ENCODE measurements around the gene ITPK1. TPM values are rescaled to one million over a fixed set of nuclear protein-coding genes. Genes with fewer than 3 reads are reported as not detected.

The ITPK1 gene
- total and polyA plus RNA-seq, 2 donors (not counting 3 experiments of a cell fraction or from before 2014, with no cell fraction given), result 39.6 to 51.8 TPM

DNA sequence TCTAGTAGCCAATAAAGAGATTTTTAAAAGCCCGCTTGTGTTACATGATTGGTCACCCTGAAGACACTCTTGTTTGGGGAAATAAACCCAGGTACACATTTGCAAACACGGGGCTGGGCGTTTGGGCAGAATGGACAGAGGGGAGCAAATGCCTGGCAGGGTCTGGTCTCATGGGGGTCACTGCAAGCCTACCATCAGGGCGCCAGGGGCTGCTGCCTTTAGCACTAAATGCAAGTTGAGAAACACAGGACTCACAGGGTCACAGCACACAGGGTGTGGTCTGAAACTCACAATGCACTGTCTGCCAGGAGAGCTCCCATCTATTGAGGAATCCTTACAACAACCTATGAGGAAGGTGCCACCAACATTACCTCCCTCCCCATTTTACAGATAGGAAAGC, 130.2 kb downstream of the ITPK1 start:
- no peak overlapping the region for H3K4me2 ChIP-seq (ENCODE audit: insufficient read depth, low read length)
- no peaks in the 10 kb centered on the region for H3K36me3 ChIP-seq (ENCODE audit: control insufficient read depth in 2 of 2, extremely low read depth in 1 of 2, insufficient read depth in 2 of 2, low read length in 2 of 2)
- H3K79me2 ChIP-seq (ENCODE audit: control insufficient read depth, insufficient read depth, low read length), result no peaks in the 10 kb centered on the region
- H3K9me3 ChIP-seq (replicated peaks; ENCODE audit: control insufficient read depth, insufficient read depth, low read length), result no peaks in the 10 kb centered on the region
- H3K4me1 ChIP-seq (ENCODE audit: control insufficient read depth, extremely low read depth, insufficient read depth, low read length), result no peaks in the 10 kb centered on the region
- ChIA-PET POLR2A (no interaction called here), CTCF (no interaction called here)
- no peak overlapping the region for H3K27ac ChIP-seq (ENCODE audit: insufficient read depth, low read depth, low read length)
- no peaks in the 10 kb centered on the region for H3K9me1 ChIP-seq (replicated peaks; ENCODE audit: control insufficient read depth, extremely low read depth, insufficient read depth, low read length)
- H4K20me1 ChIP-seq (replicated peaks; ENCODE audit: control insufficient read depth, extremely low read depth, insufficient read depth, low read length), result no peaks in the 10 kb centered on the region
- FAIRE-seq (no peak), DNase-seq (ENCODE audit: low read depth, low spot score) (no peak)
- no peaks in the 10 kb centered on the region for H3K27me3 ChIP-seq (ENCODE audit: control insufficient read depth in 2 of 2, insufficient read depth in 2 of 2, low read length in 2 of 2)
- dilution Hi-C loops (cut with MboI; ENCODE audit: extremely low pct_ligation_motif_present, low sequenced_read_pairs) (no loop called here), intact Hi-C loops (cut with micrococcal nuclease) (no loop called here)
- H3K4me3 ChIP-seq (replicated peaks in 1 of 3; ENCODE audit: insufficient read depth in 1 of 3, low read depth in 1 of 3, low read length in 3 of 3), result no peak overlapping the region
- BruUV-seq (replicated peaks), result no TSS peak
- no peak overlapping the region for H2AFZ ChIP-seq (ENCODE audit: low read depth, low read length)
- TF ChIP-seq, protein P1, sequence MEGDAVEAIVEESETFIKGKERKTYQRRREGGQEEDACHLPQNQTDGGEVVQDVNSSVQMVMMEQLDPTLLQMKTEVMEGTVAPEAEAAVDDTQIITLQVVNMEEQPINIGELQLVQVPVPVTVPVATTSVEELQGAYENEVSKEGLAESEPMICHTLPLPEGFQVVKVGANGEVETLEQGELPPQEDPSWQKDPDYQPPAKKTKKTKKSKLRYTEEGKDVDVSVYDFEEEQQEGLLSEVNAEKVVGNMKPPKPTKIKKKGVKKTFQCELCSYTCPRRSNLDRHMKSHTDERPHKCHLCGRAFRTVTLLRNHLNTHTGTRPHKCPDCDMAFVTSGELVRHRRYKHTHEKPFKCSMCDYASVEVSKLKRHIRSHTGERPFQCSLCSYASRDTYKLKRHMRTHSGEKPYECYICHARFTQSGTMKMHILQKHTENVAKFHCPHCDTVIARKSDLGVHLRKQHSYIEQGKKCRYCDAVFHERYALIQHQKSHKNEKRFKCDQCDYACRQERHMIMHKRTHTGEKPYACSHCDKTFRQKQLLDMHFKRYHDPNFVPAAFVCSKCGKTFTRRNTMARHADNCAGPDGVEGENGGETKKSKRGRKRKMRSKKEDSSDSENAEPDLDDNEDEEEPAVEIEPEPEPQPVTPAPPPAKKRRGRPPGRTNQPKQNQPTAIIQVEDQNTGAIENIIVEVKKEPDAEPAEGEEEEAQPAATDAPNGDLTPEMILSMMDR (IDR thresholded peaks at IDR 0.05; ENCODE audit: extremely low read depth in 1 of 2, insufficient read depth in 1 of 2, low read depth in 1 of 2, low read length in 2 of 2), result no peak
- TF ChIP-seq GATA2 (IDR thresholded peaks at IDR 0.05; ENCODE audit: insufficient read depth, insufficient read length, low read depth, low read length) (no peak), POLR2AphosphoS5 (IDR thresholded peaks at IDR 0.05; ENCODE audit: insufficient read depth, low read depth, low read length) (no peak), FOS (IDR thresholded peaks at IDR 0.05; ENCODE audit: borderline replicate concordance, insufficient read depth, low read length) (no peak), POLR2A (IDR thresholded peaks at IDR 0.05; ENCODE audit: low read depth, low read length) (no peak), EZH2 (IDR thresholded peaks at IDR 0.05; ENCODE audit: borderline replicate concordance, low read depth, low read length, severe bottlenecking) (no peak), JUN (IDR thresholded peaks at IDR 0.05; ENCODE audit: borderline replicate concordance, insufficient read depth, insufficient read length, low read depth) (no peak), MYC (IDR thresholded peaks at IDR 0.05; ENCODE audit: low read depth, low read length) (no peak)
- TF ChIP-seq, protein P2, sequence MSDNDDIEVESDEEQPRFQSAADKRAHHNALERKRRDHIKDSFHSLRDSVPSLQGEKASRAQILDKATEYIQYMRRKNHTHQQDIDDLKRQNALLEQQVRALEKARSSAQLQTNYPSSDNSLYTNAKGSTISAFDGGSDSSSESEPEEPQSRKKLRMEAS (IDR thresholded peaks at IDR 0.05; ENCODE audit: insufficient read depth, insufficient read length), result no peak
- no peak overlapping the region for H3K9ac ChIP-seq (replicated peaks; ENCODE audit: extremely low read depth, insufficient read depth, low read length)
